ENCODE results near the gene TMEM242.

TMEM242 gene

DNA sequence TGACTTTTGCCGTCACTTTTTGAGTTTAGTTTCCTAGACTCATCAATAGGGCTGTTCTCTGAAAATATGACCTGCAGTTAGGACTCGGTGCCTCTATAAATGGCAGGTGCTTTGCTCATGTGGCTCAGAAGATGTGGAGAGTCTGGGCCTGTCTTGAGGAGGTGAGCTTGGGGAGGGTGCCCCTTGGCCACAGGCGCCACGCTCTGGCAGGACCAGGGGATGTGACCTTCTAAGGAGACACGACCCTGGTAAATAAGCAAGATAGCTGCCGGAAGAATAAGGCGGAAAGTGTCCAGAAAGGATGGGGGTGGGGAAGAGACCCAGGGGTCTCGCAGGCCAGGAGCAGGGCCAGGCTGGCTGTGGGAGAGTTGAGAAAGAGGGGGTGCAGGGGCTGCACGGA lies 46.6 kb downstream of the TMEM242 start (continued):
- TF ChIP-seq, protein P1, sequence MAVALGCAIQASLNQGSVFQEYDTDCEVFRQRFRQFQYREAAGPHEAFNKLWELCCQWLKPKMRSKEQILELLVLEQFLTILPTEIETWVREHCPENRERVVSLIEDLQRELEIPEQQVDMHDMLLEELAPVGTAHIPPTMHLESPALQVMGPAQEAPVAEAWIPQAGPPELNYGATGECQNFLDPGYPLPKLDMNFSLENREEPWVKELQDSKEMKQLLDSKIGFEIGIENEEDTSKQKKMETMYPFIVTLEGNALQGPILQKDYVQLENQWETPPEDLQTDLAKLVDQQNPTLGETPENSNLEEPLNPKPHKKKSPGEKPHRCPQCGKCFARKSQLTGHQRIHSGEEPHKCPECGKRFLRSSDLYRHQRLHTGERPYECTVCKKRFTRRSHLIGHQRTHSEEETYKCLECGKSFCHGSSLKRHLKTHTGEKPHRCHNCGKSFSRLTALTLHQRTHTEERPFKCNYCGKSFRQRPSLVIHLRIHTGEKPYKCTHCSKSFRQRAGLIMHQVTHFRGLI (tag by site-specific recombination; IDR thresholded peaks at IDR 0.05), result no peak
- no peak for TF ChIP-seq ZNF132 (tag by site-specific recombination; IDR thresholded peaks at IDR 0.05; ENCODE audit: borderline replicate concordance)
- no peak for TF ChIP-seq ZNF670 (tag by site-specific recombination; IDR thresholded peaks at IDR 0.05; ENCODE audit: low read depth)
- TF ChIP-seq OVOL3 (tag by site-specific recombination; IDR thresholded peaks at IDR 0.05), result no peak
- no peak for TF ChIP-seq ZSCAN30 (tag by site-specific recombination; IDR thresholded peaks at IDR 0.05)
- TF ChIP-seq, protein P2, sequence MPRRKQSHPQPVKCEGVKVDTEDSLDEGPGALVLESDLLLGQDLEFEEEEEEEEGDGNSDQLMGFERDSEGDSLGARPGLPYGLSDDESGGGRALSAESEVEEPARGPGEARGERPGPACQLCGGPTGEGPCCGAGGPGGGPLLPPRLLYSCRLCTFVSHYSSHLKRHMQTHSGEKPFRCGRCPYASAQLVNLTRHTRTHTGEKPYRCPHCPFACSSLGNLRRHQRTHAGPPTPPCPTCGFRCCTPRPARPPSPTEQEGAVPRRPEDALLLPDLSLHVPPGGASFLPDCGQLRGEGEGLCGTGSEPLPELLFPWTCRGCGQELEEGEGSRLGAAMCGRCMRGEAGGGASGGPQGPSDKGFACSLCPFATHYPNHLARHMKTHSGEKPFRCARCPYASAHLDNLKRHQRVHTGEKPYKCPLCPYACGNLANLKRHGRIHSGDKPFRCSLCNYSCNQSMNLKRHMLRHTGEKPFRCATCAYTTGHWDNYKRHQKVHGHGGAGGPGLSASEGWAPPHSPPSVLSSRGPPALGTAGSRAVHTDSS (tag by site-specific recombination; IDR thresholded peaks at IDR 0.05), result no peak
- no peak for TF ChIP-seq ZNF404 (tag by site-specific recombination; IDR thresholded peaks at IDR 0.05)
- TF ChIP-seq ZNF610 (tag by site-specific recombination; IDR thresholded peaks at IDR 0.05; ENCODE audit: borderline replicate concordance), result no peak
- no peak for TF ChIP-seq ZNF530 (tag by site-specific recombination; IDR thresholded peaks at IDR 0.05; ENCODE audit: low read depth)
- TF ChIP-seq ZNF335 (tag by site-specific recombination; conservative IDR thresholded peaks at IDR 0.05), result no peak

DNA sequence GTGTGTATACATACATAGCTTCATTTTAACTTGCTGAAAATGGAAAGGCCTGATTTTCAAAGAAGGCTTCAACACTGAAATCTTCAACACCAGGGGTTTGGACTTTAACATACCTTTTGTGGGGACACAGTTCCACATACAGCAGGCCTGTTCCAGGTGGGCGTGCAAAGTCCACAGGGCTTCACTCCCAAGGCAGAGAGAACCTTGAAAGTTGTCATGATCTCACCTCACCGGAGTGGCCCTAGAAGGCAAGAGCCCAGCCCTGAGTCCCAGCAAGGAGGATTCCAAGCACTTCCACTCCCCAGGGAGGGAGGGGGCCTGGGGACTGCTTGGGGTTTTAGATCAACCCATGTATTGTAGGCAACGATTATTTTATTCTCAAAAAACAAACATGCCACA lies 47.2 kb downstream of the TMEM242 start:
- H3K4me3 ChIP-seq (ENCODE audit: low read depth, low read length), result no peak overlapping the region
- peaks cover 6% of the 10 kb centered on the region; the same call in 1 of the 2 replicates for H3K4me1 ChIP-seq (ENCODE audit: control insufficient read depth, insufficient read depth, low read length)
- POLR2A ChIA-PET, result no interaction called here
- CTCF ChIA-PET, result interaction anchor here (0.7 to 2.4 kb wide), 6 partner anchors 12 to 307 kb away, joined by 3 to 10 read pairs (median 4); no protein-coding TSS in a partner anchor
- H3K9me3 ChIP-seq (ENCODE audit: control insufficient read depth, insufficient read depth, low read depth, low read length), result no peaks in the 10 kb centered on the region
- no peaks in the 10 kb centered on the region for H3K36me3 ChIP-seq (ENCODE audit: control insufficient read depth in 2 of 2, insufficient read depth in 1 of 2, low read length in 2 of 2)
- H3K27ac ChIP-seq (ENCODE audit: extremely low read depth, low read depth, low read length), result no peak overlapping the region
- TF ChIP-seq, protein P3, sequence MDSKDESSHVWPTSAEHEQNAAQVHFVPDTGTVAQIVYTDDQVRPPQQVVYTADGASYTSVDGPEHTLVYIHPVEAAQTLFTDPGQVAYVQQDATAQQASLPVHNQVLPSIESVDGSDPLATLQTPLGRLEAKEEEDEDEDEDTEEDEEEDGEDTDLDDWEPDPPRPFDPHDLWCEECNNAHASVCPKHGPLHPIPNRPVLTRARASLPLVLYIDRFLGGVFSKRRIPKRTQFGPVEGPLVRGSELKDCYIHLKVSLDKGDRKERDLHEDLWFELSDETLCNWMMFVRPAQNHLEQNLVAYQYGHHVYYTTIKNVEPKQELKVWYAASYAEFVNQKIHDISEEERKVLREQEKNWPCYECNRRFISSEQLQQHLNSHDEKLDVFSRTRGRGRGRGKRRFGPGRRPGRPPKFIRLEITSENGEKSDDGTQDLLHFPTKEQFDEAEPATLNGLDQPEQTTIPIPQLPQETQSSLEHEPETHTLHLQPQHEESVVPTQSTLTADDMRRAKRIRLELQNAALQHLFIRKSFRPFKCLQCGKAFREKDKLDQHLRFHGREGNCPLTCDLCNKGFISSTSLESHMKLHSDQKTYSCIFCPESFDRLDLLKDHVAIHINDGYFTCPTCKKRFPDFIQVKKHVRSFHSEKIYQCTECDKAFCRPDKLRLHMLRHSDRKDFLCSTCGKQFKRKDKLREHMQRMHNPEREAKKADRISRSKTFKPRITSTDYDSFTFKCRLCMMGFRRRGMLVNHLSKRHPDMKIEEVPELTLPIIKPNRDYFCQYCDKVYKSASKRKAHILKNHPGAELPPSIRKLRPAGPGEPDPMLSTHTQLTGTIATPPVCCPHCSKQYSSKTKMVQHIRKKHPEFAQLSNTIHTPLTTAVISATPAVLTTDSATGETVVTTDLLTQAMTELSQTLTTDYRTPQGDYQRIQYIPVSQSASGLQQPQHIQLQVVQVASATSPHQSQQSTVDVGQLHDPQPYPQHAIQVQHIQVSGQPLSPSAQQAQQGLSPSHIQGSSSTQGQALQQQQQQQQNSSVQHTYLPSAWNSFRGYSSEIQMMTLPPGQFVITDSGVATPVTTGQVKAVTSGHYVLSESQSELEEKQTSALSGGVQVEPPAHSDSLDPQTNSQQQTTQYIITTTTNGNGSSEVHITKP (tag by site-specific recombination; IDR thresholded peaks at IDR 0.05), result peak; percentile 2; the same call in 1 of the 2 replicates
- no peak for TF ChIP-seq ZNF214 (tag by site-specific recombination; IDR thresholded peaks at IDR 0.05; ENCODE audit: borderline replicate concordance)

DNA sequence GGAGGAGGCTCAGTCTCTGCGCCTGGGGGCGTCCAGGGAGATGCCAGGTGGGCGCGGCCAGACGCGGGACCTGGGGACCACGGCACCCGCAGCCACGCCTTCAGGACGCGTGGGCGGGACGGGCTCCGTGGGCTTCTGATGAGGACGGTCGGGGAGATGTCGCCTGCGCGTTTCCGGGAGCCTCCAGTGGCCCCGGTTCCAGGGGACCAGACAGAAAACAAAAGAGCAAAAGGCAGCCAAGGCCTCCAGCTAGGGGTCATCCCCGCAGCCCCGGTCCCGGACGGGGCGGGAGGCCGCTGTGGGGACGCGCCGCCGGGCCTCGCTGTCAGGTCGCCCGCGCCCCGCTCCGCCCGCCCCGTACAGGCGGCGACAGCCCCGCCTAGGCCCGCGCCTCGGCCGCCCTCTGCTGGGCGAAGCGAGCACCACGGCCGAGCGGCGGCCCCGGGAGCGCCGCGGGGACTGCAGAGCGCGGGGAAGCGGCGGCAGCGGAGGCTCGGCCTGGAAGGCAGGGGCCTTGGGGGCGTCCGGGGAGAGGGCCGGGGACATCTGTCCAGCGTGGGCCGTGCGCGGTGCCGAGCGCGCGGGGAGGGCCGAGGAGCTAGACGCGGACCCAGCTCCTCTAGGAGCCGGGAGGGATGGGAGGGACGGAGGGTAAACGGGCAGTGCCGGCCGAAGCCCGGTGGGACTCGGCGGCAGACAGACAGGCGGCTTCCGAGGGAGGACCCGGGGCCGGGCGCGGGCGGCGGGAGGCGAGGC lies 48.7 kb downstream of the TMEM242 start:
- Histone ChIP-seq H3K36me3 (ENCODE audit: control insufficient read depth in 2 of 2, insufficient read depth in 1 of 2, low read length in 2 of 2) (no peaks in the 10 kb centered on the region), H3K4me3 (ENCODE audit: low read depth, low read length) (peak overlapping the region; percentile 66), H3K27ac (ENCODE audit: extremely low read depth, low read depth, low read length) (peak overlapping the region; percentile 63), H3K9me3 (ENCODE audit: control insufficient read depth, insufficient read depth, low read depth, low read length) (no peaks in the 10 kb centered on the region), H3K4me1 (ENCODE audit: control insufficient read depth, insufficient read depth, low read length) (peaks cover 6% of the 10 kb centered on the region; the same call in 1 of the 2 replicates)
- ChIA-PET CTCF (interaction anchor here (0.5 to 2.4 kb wide), 37 partner anchors 9 to 1994 kb away, joined by 3 to 10 read pairs (median 3); no protein-coding TSS in a partner anchor), POLR2A (interaction anchor here (0.6 to 2.2 kb wide), 4 partner anchors 16 to 474 kb away, joined by 3 to 5 read pairs (median 4); no protein-coding TSS in a partner anchor)
- TF ChIP-seq ZNF629 (tag by site-specific recombination; IDR thresholded peaks at IDR 0.05) (no peak), ZNF529 (tag by site-specific recombination; IDR thresholded peaks at IDR 0.05; ENCODE audit: insufficient replicate concordance) (no peak), ZNF350 (tag by site-specific recombination; IDR thresholded peaks at IDR 0.05) (no peak), ZNF169 (tag by site-specific recombination; IDR thresholded peaks at IDR 0.05) (no peak), ZNF341 (tag by site-specific recombination; IDR thresholded peaks at IDR 0.05; ENCODE audit: low read depth) (peak; percentile 60), SALL2 (tag by site-specific recombination; IDR thresholded peaks at IDR 0.05; ENCODE audit: borderline replicate concordance) (no peak)
- TF ChIP-seq, protein P4, sequence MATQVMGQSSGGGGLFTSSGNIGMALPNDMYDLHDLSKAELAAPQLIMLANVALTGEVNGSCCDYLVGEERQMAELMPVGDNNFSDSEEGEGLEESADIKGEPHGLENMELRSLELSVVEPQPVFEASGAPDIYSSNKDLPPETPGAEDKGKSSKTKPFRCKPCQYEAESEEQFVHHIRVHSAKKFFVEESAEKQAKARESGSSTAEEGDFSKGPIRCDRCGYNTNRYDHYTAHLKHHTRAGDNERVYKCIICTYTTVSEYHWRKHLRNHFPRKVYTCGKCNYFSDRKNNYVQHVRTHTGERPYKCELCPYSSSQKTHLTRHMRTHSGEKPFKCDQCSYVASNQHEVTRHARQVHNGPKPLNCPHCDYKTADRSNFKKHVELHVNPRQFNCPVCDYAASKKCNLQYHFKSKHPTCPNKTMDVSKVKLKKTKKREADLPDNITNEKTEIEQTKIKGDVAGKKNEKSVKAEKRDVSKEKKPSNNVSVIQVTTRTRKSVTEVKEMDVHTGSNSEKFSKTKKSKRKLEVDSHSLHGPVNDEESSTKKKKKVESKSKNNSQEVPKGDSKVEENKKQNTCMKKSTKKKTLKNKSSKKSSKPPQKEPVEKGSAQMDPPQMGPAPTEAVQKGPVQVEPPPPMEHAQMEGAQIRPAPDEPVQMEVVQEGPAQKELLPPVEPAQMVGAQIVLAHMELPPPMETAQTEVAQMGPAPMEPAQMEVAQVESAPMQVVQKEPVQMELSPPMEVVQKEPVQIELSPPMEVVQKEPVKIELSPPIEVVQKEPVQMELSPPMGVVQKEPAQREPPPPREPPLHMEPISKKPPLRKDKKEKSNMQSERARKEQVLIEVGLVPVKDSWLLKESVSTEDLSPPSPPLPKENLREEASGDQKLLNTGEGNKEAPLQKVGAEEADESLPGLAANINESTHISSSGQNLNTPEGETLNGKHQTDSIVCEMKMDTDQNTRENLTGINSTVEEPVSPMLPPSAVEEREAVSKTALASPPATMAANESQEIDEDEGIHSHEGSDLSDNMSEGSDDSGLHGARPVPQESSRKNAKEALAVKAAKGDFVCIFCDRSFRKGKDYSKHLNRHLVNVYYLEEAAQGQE (tag by site-specific recombination; IDR thresholded peaks at IDR 0.05), result peak; percentile 39
- TF ChIP-seq, protein P5, sequence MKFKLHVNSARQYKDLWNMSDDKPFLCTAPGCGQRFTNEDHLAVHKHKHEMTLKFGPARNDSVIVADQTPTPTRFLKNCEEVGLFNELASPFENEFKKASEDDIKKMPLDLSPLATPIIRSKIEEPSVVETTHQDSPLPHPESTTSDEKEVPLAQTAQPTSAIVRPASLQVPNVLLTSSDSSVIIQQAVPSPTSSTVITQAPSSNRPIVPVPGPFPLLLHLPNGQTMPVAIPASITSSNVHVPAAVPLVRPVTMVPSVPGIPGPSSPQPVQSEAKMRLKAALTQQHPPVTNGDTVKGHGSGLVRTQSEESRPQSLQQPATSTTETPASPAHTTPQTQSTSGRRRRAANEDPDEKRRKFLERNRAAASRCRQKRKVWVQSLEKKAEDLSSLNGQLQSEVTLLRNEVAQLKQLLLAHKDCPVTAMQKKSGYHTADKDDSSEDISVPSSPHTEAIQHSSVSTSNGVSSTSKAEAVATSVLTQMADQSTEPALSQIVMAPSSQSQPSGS (tag by site-specific recombination; IDR thresholded peaks at IDR 0.05; ENCODE audit: low read depth), result no peak
